OCI-M1 (cell line): Measurements from ENCODE around the gene KRTAP19-4.

ENCODE experiments used
- DNase-seq: peaks from one replicate; lab custom pipeline; 2025; lab: John Stamatoyannopoulos, UW

KRTAP19-4 gene, protein sequence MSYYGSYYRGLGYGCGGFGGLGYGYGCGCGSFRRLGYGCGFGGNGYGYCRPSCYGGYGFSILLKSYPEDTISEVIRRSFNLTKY

DNA sequence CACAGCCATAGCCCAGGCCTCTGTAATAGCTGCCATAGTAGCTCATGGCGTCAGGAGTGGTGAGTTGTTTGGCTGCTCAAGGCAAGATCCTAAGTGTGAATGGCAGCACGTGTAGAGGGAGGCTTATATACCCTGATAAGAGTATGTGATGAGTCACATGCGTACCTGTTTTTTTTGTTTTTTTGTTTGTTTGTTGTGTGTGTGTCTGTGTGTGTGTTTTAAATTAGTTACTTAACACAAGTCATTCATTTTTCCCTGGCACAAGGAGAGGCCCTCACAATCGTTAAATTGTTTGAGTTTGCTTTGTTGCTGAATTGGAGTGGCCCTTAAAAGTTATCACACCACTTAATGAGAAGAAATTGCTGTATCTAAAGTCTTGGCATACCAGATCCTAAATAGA is at the start of gene KRTAP19-4:
Gene KRTAP19-4, minus strand, starts transcription at position 101 of the 400 bp plus-strand sequence. Its CDS starts 55 bp downstream, at position 46.
- DNase-seq, result no peak

- no peak for DNase-seq
These were observed 44.8 kb upstream of the KRTAP19-4 start, which contains the start of gene KRTAP19-6 for GRCh38 chr21:30541764-30542163. Gene KRTAP19-6, minus strand, starts transcription at chr21:30541864. Its CDS starts 31 bp downstream, at chr21:30541833.

DNA sequence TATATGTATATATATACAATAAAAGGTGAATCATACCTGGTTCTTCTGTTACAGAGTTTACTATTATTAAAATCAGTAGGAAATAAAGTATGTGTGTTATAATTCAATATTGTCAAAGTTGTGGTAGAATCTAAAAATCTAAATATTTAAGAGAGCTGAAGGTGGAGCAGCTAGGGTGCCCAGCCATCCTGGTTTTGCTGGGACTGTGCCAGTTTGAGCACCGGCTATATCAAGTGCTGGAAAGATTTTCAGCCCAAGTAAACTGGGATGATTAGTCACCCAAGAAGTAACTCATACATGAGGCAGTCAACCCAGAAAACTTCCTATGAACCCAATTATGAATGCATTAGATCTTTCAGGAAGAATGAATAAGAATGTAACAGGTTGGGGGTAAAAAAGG is 21.9 kb upstream of the KRTAP19-4 start:
- DNase-seq, result no peak

GRCh38 chr21:30515681-30516080 is 18.7 kb upstream of the KRTAP19-4 start:
- DNase-seq, result no peak

DNA sequence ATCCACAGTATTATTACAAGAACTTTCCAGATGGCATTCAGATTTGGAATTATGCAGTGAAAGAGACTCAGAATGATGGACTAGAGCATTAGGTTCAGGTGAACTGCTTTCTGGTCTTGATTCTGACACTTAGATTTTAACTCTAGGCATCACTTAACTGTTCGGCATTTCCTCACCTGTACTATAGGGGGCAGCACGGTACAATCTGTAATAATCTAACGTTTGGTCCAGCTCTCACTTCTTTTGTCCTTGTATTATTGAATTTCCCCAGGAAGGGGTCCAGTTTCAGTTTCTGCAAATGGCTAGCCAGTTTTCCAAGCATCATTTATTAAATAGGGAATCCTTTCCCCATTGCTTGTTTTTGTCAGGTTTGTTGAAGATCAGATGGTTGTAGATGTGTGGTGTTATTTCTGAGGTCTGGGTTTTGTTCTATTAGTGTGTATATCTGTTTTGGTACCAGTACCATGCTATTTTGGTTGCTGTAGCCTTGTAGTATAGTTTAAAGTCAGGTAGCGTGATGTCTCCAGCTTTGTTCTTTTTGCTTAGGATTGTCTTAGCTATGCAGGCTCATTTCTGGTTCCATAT is 8.7 kb upstream of the KRTAP19-4 start:
- peak; percentile 11 for DNase-seq

- no peak for DNase-seq
These were observed 5.1 kb upstream of the KRTAP19-4 start, which contains the start of gene KRTAP19-5 for GRCh38 chr21:30502041-30502440. Gene KRTAP19-5, minus strand, starts transcription at chr21:30502141. Its CDS starts 51 bp downstream, at chr21:30502090.

- DNase-seq, result no peak
These were observed 5.0 kb downstream of the KRTAP19-4 start, which contains the start of gene KRTAP19-3 for GRCh38 chr21:30491963-30492428. Gene KRTAP19-3, minus strand, starts transcription at chr21:30492013. Its CDS starts 56 bp downstream, at chr21:30491957.

GRCh38 chr21:30487336-30487735 is 9.6 kb downstream of the KRTAP19-4 start, which contains the start of gene KRTAP19-2:
Gene KRTAP19-2, minus strand, starts transcription at chr21:30487436. Its CDS starts 88 bp downstream, at chr21:30487348.
- no peak for DNase-seq

- no peak for DNase-seq
These were observed 10.8 kb downstream of the KRTAP19-4 start for GRCh38 chr21:30486180-30486579.

DNA sequence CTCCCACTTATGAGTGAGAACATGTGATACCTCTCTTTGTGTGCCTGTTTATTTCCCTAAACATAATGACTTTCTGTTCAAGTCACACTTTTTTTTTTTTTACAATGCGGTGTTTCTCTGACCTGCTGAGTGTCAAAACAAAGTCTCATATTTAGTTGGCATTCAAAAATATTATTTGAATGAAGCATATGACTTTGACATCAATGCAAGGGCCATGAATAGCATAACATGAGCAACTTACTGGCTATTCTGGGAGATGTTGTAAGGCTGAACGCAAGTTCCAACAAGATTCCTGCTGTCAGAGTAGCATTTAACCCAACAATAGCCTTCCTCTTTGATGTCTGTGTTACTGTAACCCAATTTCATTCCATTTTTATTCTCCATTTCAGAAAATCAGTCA is 14.8 kb downstream of the KRTAP19-4 start:
- DNase-seq, result no peak

DNA sequence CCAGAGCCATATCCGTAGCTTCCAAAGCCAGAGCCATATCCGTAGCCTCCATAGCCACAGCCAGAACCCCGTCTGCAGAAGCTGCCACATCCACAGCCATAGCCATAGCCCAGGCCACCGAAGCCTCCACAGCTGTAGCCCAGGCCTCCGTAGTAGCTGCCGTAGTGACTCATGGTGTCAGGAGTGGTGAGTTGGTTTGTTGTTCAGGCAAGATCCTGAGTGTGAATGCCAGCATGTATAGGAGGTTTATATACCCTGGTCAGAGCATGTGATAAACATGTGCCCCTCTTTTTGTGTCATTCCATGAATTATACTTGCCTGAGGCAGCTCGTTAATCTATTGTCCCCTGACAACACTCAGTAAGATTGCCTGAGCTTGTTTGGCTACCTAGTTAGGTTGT is 16.8 kb downstream of the KRTAP19-4 start, which contains the start of gene KRTAP19-1:
Gene KRTAP19-1, minus strand, starts transcription at position 223 of the 400 bp plus-strand sequence. Its CDS starts 50 bp downstream, at position 173.
- DNase-seq, result no peak

DNA sequence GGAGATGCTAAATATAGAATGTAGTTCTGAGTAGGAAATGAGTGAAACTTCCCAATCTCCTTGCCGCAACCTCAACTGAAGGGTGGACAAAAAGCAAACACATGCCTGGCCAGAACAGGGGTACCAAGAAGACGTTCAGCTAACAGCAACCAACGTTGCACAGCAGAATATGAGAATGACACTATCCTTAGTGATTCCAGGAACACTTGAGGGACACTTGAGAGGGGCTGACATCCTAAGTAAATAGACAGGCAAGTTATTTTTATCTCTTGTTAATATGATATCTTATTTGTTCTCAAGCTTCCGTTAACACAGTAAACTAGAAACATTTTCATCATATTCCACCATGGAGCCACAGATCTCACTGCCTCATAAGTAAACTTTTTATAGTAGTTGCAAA is 17.7 kb downstream of the KRTAP19-4 start:
- DNase-seq, result no peak

- DNase-seq, result peak; percentile 64
These were observed 19.0 kb downstream of the KRTAP19-4 start for GRCh38 chr21:30478004-30478403.

DNA sequence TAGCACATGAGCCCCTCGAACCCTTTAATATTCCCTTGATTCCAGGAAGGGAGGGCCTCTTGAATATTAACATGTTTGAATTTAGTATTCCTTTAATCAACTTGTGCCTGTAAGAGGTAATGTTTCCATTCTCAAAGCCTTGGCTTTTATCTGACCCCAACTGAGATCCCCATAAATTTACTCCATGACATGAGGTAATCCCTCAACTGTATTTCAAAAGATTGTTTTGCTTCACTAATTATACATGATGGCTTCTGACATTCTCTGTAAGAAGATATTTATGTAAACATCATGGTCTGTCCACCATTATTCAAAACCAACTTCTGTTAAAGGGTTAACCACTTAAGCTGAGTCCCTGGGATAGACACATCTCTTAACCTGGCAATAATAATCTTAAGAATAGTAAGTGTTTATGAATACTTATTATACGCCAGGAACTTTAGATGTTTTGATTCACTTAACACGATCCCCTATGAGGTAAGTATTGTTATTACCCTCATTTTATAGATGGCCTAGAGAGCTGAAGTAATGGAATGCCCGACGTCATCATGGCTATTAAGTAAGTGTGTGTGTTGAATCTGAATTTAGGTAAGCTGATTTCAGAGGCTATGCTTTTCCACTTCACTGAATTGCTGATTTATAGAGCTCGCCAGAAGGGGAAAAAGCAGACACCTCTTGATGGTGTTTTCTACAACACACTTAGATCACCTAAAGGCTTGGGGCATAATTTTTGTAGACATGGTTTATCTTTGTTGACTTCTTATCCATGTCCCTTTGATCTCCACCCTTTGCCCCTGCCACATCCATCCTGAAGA is 27.9 kb downstream of the KRTAP19-4 start:
- DNase-seq, result no peak

- peak; percentile 36 for DNase-seq
These were observed 33.3 kb downstream of the KRTAP19-4 start for GRCh38 chr21:30463713-30464112.

- no peak for DNase-seq
These were observed 48.5 kb downstream of the KRTAP19-4 start for GRCh38 chr21:30448514-30448913.

- DNase-seq, result no peak
These were observed 49.9 kb downstream of the KRTAP19-4 start for GRCh38 chr21:30447056-30447455.
